IPS-18a (cell line): Measurements from ENCODE around the gene NUP133.
"Not testable (repeated sequence)": the region's sequence is repeated elsewhere in the genome, so short reads cannot be mapped to it uniquely, and the experiment has no call there.

Experiments
- H3K27ac ChIP-seq: one replicate; pipeline ENCODE4 v1.5.1; 2013; ENCODE audit warnings: low read length
- H3K27me3 ChIP-seq: one replicate; pipeline ENCODE4 v1.6.1; 2013; ENCODE audit warnings: mild to moderate bottlenecking, low read length; ENCODE audit not compliant: control insufficient read depth, insufficient read depth
- H3K36me3 ChIP-seq: one replicate; pipeline ENCODE4 v1.6.1; 2013; ENCODE audit warnings: low read depth, low read length; ENCODE audit not compliant: control insufficient read depth
- H3K4me1 ChIP-seq: one replicate; pipeline ENCODE4 v1.6.1; 2013; ENCODE audit warnings: low read depth, low read length; ENCODE audit not compliant: control insufficient read depth
- H3K4me3 ChIP-seq: one replicate; pipeline ENCODE4 v1.5.1; 2013; ENCODE audit warnings: low read length
- H3K9ac ChIP-seq: one replicate; pipeline ENCODE4 v1.6.1; 2013; ENCODE audit warnings: mild to moderate bottlenecking, low read length, moderate library complexity
- H3K9me3 ChIP-seq: one replicate; pipeline ENCODE4 v1.6.1; 2013; ENCODE audit warnings: low read depth, low read length; ENCODE audit not compliant: control insufficient read depth

The NUP133 gene

GRCh38 chr1:229537894-229538293 is 29.8 kb upstream of the NUP133 start:
- Histone ChIP-seq H3K4me3 (no peak overlapping the region), H3K4me1 (no peaks in the 10 kb centered on the region), H3K9ac (no peak overlapping the region), H3K36me3 (peaks cover 17% of the 10 kb centered on the region), H3K27me3 (no peaks in the 10 kb centered on the region), H3K27ac (no peak overlapping the region), H3K9me3 (no peaks in the 10 kb centered on the region)

DNA sequence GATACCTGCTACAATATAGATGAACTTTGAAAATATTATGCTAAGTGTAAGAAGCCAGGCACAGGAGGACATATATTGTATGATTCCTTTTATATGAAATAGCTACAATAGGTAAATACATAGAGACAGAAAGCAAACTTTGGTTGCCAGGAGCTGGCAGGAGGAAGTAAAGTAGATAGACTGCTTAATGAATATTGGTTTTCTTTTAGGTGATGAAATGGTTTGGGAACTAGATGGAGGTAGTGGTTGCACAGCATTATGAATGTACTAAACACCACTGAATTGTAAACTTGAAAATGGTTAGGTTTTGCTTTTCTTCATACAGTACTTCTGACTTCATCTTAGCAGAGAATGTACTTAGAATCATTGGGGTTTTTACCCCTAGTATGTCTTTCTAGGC is 28.8 kb upstream of the NUP133 start:
- no peak overlapping the region for H3K9ac ChIP-seq

GRCh38 chr1:229535230-229535629 is 27.1 kb upstream of the NUP133 start:
- Histone ChIP-seq H3K9me3 (no peaks in the 10 kb centered on the region), H3K27me3 (no peaks in the 10 kb centered on the region), H3K36me3 (peaks cover 17% of the 10 kb centered on the region), H3K9ac (no peak overlapping the region), H3K4me3 (no peak overlapping the region), H3K27ac (no peak overlapping the region), H3K4me1 (no peaks in the 10 kb centered on the region)

More for the DNA sequence above, 28.8 kb upstream of the NUP133 start:
- H3K4me1 ChIP-seq: no peaks in the 10 kb centered on the region
- peaks cover 17% of the 10 kb centered on the region for H3K36me3 ChIP-seq
- H3K27me3 ChIP-seq: no peaks in the 10 kb centered on the region
- H3K9me3 ChIP-seq: no peaks in the 10 kb centered on the region
- no peak overlapping the region for H3K27ac ChIP-seq
- H3K4me3 ChIP-seq: no peak overlapping the region

DNA sequence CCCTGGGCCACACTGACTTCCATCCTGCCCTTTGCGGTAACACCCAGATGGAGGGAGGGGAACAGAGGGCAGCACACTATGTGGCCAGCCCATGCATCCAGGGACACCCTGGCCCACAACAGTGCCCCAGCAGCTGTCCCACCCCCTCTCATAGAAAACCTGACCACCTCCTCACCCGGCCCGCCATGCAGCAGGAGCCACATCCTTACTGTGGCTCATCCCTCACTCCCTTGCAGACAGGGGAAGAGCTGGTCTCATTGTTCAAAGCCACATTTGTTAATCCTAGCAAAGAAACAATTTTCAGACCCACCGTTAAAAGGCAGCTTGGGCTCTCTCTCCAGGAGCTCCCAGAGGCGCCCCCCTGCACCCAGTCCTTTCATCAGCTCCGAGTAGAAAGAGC is 23.2 kb upstream of the NUP133 start:
- H3K4me3 ChIP-seq: no peak overlapping the region
- H3K4me1 ChIP-seq: no peaks in the 10 kb centered on the region
- H3K27me3 ChIP-seq: no peaks in the 10 kb centered on the region
- peaks cover 8% of the 10 kb centered on the region for H3K36me3 ChIP-seq
- no peak overlapping the region for H3K27ac ChIP-seq
- no peaks in the 10 kb centered on the region for H3K9me3 ChIP-seq
- H3K9ac ChIP-seq: no peak overlapping the region

GRCh38 chr1:229529639-229530038 is 21.5 kb upstream of the NUP133 start:
- no peaks in the 10 kb centered on the region for H3K9me3 ChIP-seq
- H3K4me3 ChIP-seq: no peak overlapping the region
- peaks cover 12% of the 10 kb centered on the region for H3K36me3 ChIP-seq
- H3K27ac ChIP-seq: no peak overlapping the region
- H3K9ac ChIP-seq: no peak overlapping the region
- H3K4me1 ChIP-seq: no peaks in the 10 kb centered on the region
- no peaks in the 10 kb centered on the region for H3K27me3 ChIP-seq

DNA sequence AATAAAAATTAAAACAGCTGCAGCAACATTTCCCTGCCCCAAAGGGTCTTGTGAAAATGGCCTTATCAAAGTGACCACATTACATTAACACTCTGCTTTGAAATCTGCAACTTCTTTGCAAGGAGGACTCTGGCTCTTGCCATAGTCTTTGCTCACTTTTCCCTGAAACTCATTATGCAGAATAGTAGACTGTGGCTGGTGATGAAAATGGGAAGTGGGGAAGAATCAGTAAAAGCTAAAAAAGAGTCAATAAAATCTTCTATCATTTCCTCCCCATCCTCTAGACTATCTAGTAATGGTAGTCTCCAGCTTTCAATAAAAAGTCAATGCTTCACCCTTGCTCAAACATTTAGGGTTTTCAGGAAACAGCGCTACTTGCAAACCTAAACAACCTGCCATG is 18.6 kb upstream of the NUP133 start:
- H3K27ac ChIP-seq: no peak overlapping the region
- no peaks in the 10 kb centered on the region for H3K27me3 ChIP-seq
- H3K4me3 ChIP-seq: no peak overlapping the region
- H3K9ac ChIP-seq: no peak overlapping the region
- no peaks in the 10 kb centered on the region for H3K9me3 ChIP-seq
- H3K36me3 ChIP-seq: peaks cover 12% of the 10 kb centered on the region
- H3K4me1 ChIP-seq: no peaks in the 10 kb centered on the region

DNA sequence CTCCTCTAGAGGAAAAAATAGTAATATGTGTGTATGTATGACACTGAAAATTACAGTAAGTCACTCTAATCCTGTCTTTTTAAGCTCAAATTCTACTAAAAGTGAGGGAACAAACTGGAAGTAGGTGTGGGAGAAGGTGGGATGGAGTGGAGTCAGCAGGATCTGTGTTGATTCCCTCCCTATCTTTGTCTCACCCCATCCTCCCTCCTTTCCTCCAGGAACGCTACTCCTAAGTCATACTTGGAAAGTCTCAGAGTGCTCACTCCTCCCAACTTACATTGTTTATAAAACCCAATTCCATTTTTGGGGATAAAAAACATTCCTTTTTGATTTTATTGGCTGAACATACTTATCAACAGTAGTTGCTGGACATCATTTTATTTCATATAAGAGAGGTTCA is 14.9 kb upstream of the NUP133 start:
- Histone ChIP-seq H3K4me1 (no peaks in the 10 kb centered on the region), H3K36me3 (peaks cover 5% of the 10 kb centered on the region), H3K4me3 (no peak overlapping the region), H3K9me3 (no peaks in the 10 kb centered on the region), H3K27me3 (no peaks in the 10 kb centered on the region), H3K9ac (no peak overlapping the region), H3K27ac (no peak overlapping the region)

DNA sequence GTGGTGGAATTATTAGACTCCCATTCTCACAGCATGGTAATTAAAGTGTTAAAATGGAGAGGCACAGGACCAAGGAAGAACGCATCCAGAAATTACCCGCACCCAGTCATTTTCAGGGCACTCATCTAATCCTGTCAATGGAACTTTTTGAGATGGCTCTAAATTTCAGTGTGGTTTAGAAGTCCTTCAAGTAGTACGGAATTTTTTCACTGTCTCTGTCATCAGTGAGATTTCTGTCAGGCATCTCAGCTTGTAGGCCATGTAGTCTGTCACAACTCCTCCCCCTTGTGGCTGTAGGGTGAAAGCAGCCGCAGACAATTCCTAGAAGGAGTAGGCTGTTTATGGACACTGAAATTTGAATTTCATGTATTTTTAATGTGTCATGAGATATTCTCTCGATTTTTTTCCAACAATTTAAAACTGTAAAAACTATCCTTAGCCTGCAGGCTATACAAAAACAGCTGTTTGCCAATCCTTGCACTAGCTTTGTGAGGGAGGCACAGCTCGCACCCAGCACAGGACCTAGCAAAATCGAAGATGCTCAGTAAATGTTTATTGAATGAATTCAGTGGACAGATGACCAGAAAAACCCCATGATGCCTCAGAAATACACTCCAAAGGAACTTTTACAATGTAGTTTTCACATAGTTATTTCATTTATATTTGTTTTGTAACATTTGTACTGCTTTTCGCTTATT is 6.6 kb upstream of the NUP133 start:
- no peaks in the 10 kb centered on the region for H3K27me3 ChIP-seq
- no peaks in the 10 kb centered on the region for H3K36me3 ChIP-seq
- no peak overlapping the region for H3K27ac ChIP-seq
- no peak overlapping the region for H3K4me3 ChIP-seq
- no peaks in the 10 kb centered on the region for H3K4me1 ChIP-seq
- H3K9ac ChIP-seq: no peak overlapping the region
- no peaks in the 10 kb centered on the region for H3K9me3 ChIP-seq

DNA sequence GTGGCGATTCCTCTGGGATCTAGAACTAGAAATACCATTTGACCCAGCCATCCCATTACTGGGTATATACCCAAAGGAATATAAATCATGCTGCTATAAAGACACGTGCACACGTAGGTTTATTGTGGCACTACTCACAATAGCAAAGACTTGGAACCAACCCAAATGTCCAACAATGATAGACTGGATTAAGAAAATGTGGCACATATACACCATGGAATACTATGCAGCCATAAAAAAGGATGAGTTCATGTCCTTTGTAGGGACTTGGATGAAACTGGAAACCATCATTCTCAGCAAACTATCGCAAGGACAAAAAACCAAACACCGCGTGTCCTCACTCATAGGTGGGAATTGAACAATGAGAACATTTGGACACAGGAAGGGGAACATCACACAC is 3.5 kb upstream of the NUP133 start:
- not testable (repeated sequence) for H3K4me1 ChIP-seq, H3K27me3 ChIP-seq, H3K4me3 ChIP-seq, H3K36me3 ChIP-seq, H3K9ac ChIP-seq, H3K27ac ChIP-seq, H3K9me3 ChIP-seq

DNA sequence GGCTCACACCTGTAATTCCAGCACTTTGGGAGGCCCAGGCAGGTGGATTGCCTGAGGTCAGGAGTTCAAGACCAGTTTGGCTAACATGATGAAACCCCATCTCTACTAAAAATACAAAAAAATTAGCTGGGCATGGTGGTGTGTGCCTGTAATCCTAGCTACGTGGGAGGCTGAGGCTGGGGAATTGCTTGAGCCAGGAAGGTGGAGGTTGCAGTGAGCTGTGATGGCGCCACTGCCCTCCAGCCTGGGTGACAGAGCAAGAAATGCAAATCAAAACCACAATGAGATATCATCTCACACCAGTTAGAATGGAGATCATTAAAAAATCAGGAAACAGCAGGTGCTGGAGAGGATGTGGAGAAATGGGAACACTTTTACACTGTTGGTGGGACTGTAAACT is 3.1 kb upstream of the NUP133 start:
- not testable (repeated sequence) for H3K4me3 ChIP-seq, H3K27ac ChIP-seq, H3K36me3 ChIP-seq, H3K9ac ChIP-seq, H3K9me3 ChIP-seq, H3K4me1 ChIP-seq, H3K27me3 ChIP-seq

DNA sequence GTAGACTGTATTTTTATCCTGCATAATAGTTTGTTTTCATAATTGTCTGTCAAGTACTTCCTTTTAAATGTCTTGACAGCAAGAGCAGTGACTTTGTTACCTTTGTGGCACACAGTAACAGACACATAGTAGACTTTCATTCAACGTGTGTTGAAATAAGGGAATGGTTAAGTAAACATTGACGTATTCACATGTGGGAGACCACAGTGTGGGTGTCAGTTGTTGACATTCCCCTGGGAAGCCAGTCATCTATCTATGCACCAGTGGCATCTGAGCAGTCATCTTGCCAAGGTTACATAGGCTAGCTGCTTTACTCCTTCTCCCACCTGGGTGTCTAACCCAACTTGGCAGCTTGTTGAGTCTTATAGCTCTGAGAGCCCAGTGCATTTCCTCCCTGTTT is 1.4 kb upstream of the NUP133 start:
- Histone ChIP-seq H3K9me3 (no peaks in the 10 kb centered on the region), H3K4me1 (peaks cover 6% of the 10 kb centered on the region)

GRCh38 chr1:229508823-229509337 is 739 bp upstream of the NUP133 start:
- Histone ChIP-seq H3K36me3 (peaks cover 8% of the 10 kb centered on the region), H3K27ac (peak overlapping the region; percentile 81), H3K4me1 (peaks cover 6% of the 10 kb centered on the region), H3K9ac (peak overlapping the region; percentile 94), H3K27me3 (no peaks in the 10 kb centered on the region), H3K4me3 (peak overlapping the region; percentile 99), H3K9me3 (no peaks in the 10 kb centered on the region)

More for the DNA sequence above, 1.4 kb upstream of the NUP133 start:
- H3K4me3 ChIP-seq: no peak overlapping the region
- no peak overlapping the region for H3K27ac ChIP-seq
- peaks cover 8% of the 10 kb centered on the region for H3K36me3 ChIP-seq
- no peaks in the 10 kb centered on the region for H3K27me3 ChIP-seq
- H3K9ac ChIP-seq: no peak overlapping the region
